Esophagus squamous epithelium (tissue), 5 donors: ENCODE data around the gene LHFPL4. TPM values are rescaled to one million over a fixed set of nuclear protein-coding genes. Genes with fewer than 3 reads are reported as not detected.

Experiments used
- DNase-seq: peaks from one replicate; lab custom pipeline; 2025; lab: John Stamatoyannopoulos, UW
- H3K27ac ChIP-seq, 4 donors: fragments of 200-600 bp; sonication (generic); one replicate each; pipeline ENCODE4 v1.5.1; 2016 to 2019; ENCODE audit warnings: mild to moderate bottlenecking in 1 of 4
- H3K27me3 ChIP-seq, 4 donors: fragments of 200-600 bp; sonication (generic); 1 replicate in 3 of 4; 2 replicates in 1 of 4; pipeline versions ENCODE4 v1.5.1 to v1.6.0; 2017 to 2021; ENCODE audit warnings: antibody characterized with exemption in 1 of 4
- H3K36me3 ChIP-seq, 3 donors: fragments of 200-600 bp; sonication (generic); one replicate each; pipeline ENCODE4 v1.5.1; 2016 to 2019
- H3K4me1 ChIP-seq, 3 donors: fragments of 200-600 bp; sonication (generic); one replicate each; pipeline ENCODE4 v1.5.1; 2017 to 2019
- H3K4me3 ChIP-seq, 4 donors: fragments of 200-600 bp; sonication (generic); 1 replicate in 3 of 4; 2 replicates in 1 of 4; pipeline ENCODE4 v1.5.1; 2016 to 2019; ENCODE audit warnings: mild to moderate bottlenecking in 2 of 4, moderate library complexity in 1 of 4
- H3K9me3 ChIP-seq, 3 donors: fragments of 200-600 bp; sonication (generic); one replicate each; pipeline ENCODE4 v1.5.1; 2016 to 2019
- POLR2A ChIP-seq, 4 donors: fragments of 450-650 bp; IDR thresholded peaks; one replicate each; pipeline ENCODE4 v1.6.1; 2017; ENCODE audit warnings: antibody characterized with exemption in 4 of 4, mild to moderate bottlenecking in 4 of 4, moderate library complexity in 3 of 4
- WGBS, 2 donors: methylation state at CpG; one replicate each; pipeline ENCODE4 v1.1.5; 2018; 5-methylcytosine and 5-hydroxymethylcytosine counted together
- intact Hi-C: fragments of 100-400 bp; cut with DNase I; formaldehyde crosslinking; loops from one replicate; pipeline ENCODE4 v1.15.0; 2022
- total RNA-seq, 4 donors: library from RNA; depleted of rRNA; stranded (reverse); fragments of >200 nt; gene quantifications; one replicate each; pipeline ENCODE4 v1.1.0, GENCODE V29; 2016
- TF ChIP-seq, protein P1 (sequence below), 6 experiments: fragments of 450-650 bp in 4 of 6; fragments of 200-600 bp in 2 of 6; sonication (generic) in 2 of 6; IDR thresholded peaks; one replicate each; pipeline ENCODE4 v1.5.1; 2016 to 2019; ENCODE audit warnings: antibody characterized with exemption in 6 of 6, mild to moderate bottlenecking in 4 of 6, moderate library complexity in 4 of 6
- donor health status: DM: yes; HTN: yes; CAD: no.

Gene LHFPL4
- total RNA-seq, 4 donors from 2014 or later, result 0.23 TPM; not detected in 3

GRCh38 chr3:9450126-9450525 is 103.5 kb downstream of the LHFPL4 start:
- no peak for TF ChIP-seq POLR2A (IDR thresholded peaks at IDR 0.05)
- TF ChIP-seq, protein P1, sequence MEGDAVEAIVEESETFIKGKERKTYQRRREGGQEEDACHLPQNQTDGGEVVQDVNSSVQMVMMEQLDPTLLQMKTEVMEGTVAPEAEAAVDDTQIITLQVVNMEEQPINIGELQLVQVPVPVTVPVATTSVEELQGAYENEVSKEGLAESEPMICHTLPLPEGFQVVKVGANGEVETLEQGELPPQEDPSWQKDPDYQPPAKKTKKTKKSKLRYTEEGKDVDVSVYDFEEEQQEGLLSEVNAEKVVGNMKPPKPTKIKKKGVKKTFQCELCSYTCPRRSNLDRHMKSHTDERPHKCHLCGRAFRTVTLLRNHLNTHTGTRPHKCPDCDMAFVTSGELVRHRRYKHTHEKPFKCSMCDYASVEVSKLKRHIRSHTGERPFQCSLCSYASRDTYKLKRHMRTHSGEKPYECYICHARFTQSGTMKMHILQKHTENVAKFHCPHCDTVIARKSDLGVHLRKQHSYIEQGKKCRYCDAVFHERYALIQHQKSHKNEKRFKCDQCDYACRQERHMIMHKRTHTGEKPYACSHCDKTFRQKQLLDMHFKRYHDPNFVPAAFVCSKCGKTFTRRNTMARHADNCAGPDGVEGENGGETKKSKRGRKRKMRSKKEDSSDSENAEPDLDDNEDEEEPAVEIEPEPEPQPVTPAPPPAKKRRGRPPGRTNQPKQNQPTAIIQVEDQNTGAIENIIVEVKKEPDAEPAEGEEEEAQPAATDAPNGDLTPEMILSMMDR (IDR thresholded peaks at IDR 0.05), result no peak
- intact Hi-C loops, result no loop called here
- DNase-seq, result no peak
- Histone ChIP-seq H3K27me3 (no peaks in the 10 kb centered on the region), H3K4me1 (no peaks in the 10 kb centered on the region), H3K4me3 (no peak overlapping the region), H3K27ac (no peak overlapping the region), H3K9me3 (no peaks in the 10 kb centered on the region), H3K36me3 (peaks cover 8 to 100% (median 43%) of the 10 kb centered on the region in 3 donors)
- WGBS, 2 donors, result 93 to 100% methylated on average over 1 of the region's 1 CpG

- H3K36me3 ChIP-seq, result peaks cover 8 to 100% (median 45%) of the 10 kb centered on the region in 3 donors
- DNase-seq, result no peak
- WGBS, 2 donors, result 79 to 90% methylated on average over 1 of the region's 1 CpG
- H3K27me3 ChIP-seq, result no peaks in the 10 kb centered on the region
- no peak overlapping the region for H3K27ac ChIP-seq
- intact Hi-C loops, result no loop called here
- no peak overlapping the region for H3K4me3 ChIP-seq
- H3K9me3 ChIP-seq, result no peaks in the 10 kb centered on the region
- TF ChIP-seq, protein P1 (IDR thresholded peaks at IDR 0.05), result no peak
- H3K4me1 ChIP-seq, result no peaks in the 10 kb centered on the region
These were observed 105.0 kb downstream of the LHFPL4 start for GRCh38 chr3:9448643-9449042.

Other genes with a start within 250 kb of the LHFPL4 start
- gene THUMPD3, start 190.8 kb downstream of the LHFPL4 start, total RNA-seq, result 10 to 100 TPM; 18.9 to 32.8 (median 31.1) TPM
- gene SETD5, start 156.2 kb downstream of the LHFPL4 start, total RNA-seq, result 10 to 100 TPM; 41.8 to 89.3 (median 54.4) TPM
- 10 to 100 TPM; 21.4 to 29.6 (median 22.9) TPM for gene MTMR14, start 95.7 kb upstream of the LHFPL4 start, total RNA-seq
- gene CPNE9, start 150.0 kb upstream of the LHFPL4 start, total RNA-seq, result not detected
- gene BRPF1, start 177.9 kb upstream of the LHFPL4 start, total RNA-seq, result 10 to 100 TPM in 3 of 4 donors, 1 to 10 TPM in 1; 9.8 to 18.3 (median 15.4) TPM
- gene OGG1, start 196.1 kb upstream of the LHFPL4 start, total RNA-seq, result 10 to 100 TPM in 2 of 4 donors, 1 to 10 TPM in 2; 9.5 to 20.6 (median 10.5) TPM
- 10 to 100 TPM in 2 of 4 donors, 1 to 10 TPM in 2; 2.9 to 19.6 (median 7.6) TPM for gene CAMK1, start 216.1 kb upstream of the LHFPL4 start, total RNA-seq
- 10 to 100 TPM; 34.7 to 54.4 (median 44.8) TPM for gene TADA3, start 238.7 kb upstream of the LHFPL4 start, total RNA-seq
- gene ARPC4, start 239.3 kb upstream of the LHFPL4 start, total RNA-seq, result 100 to 1,000 TPM; 125 to 244 (median 167) TPM